K562 (cell line): ENCODE data around the gene PRELID3B. TPM values are rescaled to one million over a fixed set of nuclear protein-coding genes. Genes with fewer than 3 reads are reported as not detected.
A peak's percentile ranks its signal among the peaks of the same experiment; 100 is the strongest.

Experiments
- ATF6 ChIP-seq: sonication (generic); formaldehyde crosslinking; IDR thresholded peaks from 2 replicates; pipeline ENCODE4 v1.4.0; 2020; ENCODE audit warnings: mild to moderate bottlenecking, missing genetic modification reagents
- BMI1 ChIP-seq: fragments of 150-350 bp; IDR thresholded peaks from 2 replicates; pipeline ENCODE4 v1.6.1; 2014; ENCODE audit warnings: low read length
- FOXK2 ChIP-seq, 2 experiments: fragments of 450-650 bp; IDR thresholded peaks in 1 of 2; conservative IDR thresholded peaks in 1 of 2; 2 replicates each; pipeline ENCODE4 v1.6.1; 2016; ENCODE audit warnings: low read depth in 2 of 2, mild to moderate bottlenecking in 1 of 2
- NCOA4 ChIP-seq: fragments of 450-650 bp; IDR thresholded peaks from 2 replicates; pipeline ENCODE4 v1.6.1; 2018; ENCODE audit warnings: mild to moderate bottlenecking; ENCODE audit not compliant: partially characterized antibody
- POLR2G ChIP-seq: fragments of 200-400 bp; formaldehyde crosslinking; IDR thresholded peaks from 2 replicates; pipeline ENCODE4 v1.6.1; 2017; ENCODE audit warnings: low read depth, mild to moderate bottlenecking, antibody characterized with exemption, low read length, moderate library complexity
- RHOXF2B ChIP-seq: fragments of 250-450 bp; sonication (Bioruptor Pico); conservative IDR thresholded peaks from 2 replicates; pipeline ENCODE4 v1.5.1; 2021
- SMAD4 ChIP-seq: fragments of 250-450 bp; sonication (Bioruptor Pico); conservative IDR thresholded peaks from 2 replicates; pipeline ENCODE4 v1.8.0; 2021; ENCODE audit warnings: inconsistent platforms, mild to moderate bottlenecking, moderate library complexity
- TAL1 ChIP-seq: fragments of 450-650 bp; IDR thresholded peaks from 2 replicates; pipeline ENCODE4 v1.6.1; 2016; ENCODE audit warnings: mild to moderate bottlenecking
- TCF7 ChIP-seq: sonication (generic); IDR thresholded peaks from 2 replicates; pipeline ENCODE4 v1.6.1; 2016; ENCODE audit warnings: antibody characterized with exemption, borderline replicate concordance
- ZC3H4 ChIP-seq: sonication (generic); formaldehyde crosslinking; IDR thresholded peaks from 2 replicates; pipeline ENCODE4 v1.9.0; 2021; ENCODE audit warnings: missing genetic modification reagents, borderline replicate concordance
- ZNF57 ChIP-seq: fragments of 450-650 bp; formaldehyde crosslinking; IDR thresholded peaks from 2 replicates; pipeline ENCODE4 v1.4.0; 2020; ENCODE audit warnings: mild to moderate bottlenecking, moderate library complexity
- ZNF586 ChIP-seq: fragments of 450-650 bp; formaldehyde crosslinking; conservative IDR thresholded peaks from 2 replicates; pipeline ENCODE4 v1.4.0; 2020; ENCODE audit warnings: mild to moderate bottlenecking, moderate library complexity
- polyA plus RNA-seq, 8 experiments: library from polyadenylated mRNA; depleted of rRNA in 4 of 8; stranded (reverse) in 5 of 8; unstranded in 3 of 8; fragments of >200 nt; fragmentation: Nextera tagmentation in 2 of 8; fragmentation: Illumina TruSeq in 1 of 8; extraction: Ambion mirVana in 2 of 8; extraction: Trizol in 1 of 8; gene quantifications; 2 replicates each; pipeline versions ENCODE4 v1.2.1 to v1.2.3, GENCODE V29; 2011 to 2014; ENCODE audit warnings: inconsistent platforms in 1 of 8, missing spikeins in 1 of 8
- total RNA-seq, 7 experiments: library from RNA; depleted of rRNA in 6 of 7; stranded (reverse); fragments of >200 nt in 6 of 7; fragmentation: Illumina TruSeq in 2 of 7; extraction: Trizol in 2 of 7; gene quantifications; 2 replicates each; pipeline versions ENCODE4 v1.2.1 to v1.2.3, GENCODE V29; 2011 to 2021; ENCODE audit warnings: low replicate concordance in 1 of 7
- TF ChIP-seq, protein P1 (sequence below): fragments of 250-450 bp; sonication (Bioruptor Pico); IDR thresholded peaks from 2 replicates; pipeline ENCODE4 v1.8.0; 2021; ENCODE audit warnings: mild to moderate bottlenecking, moderate library complexity
- TF ChIP-seq, protein P2 (sequence below), 2 experiments: fragments of 450-650 bp; IDR thresholded peaks; 2 replicates each; pipeline ENCODE4 v1.6.1; 2016; ENCODE audit warnings: mild to moderate bottlenecking in 2 of 2, borderline replicate concordance in 1 of 2, low read depth in 1 of 2, moderate library complexity in 1 of 2
- TF ChIP-seq, protein P3 (sequence below): sonication (generic); formaldehyde crosslinking; IDR thresholded peaks from 2 replicates; pipeline ENCODE4 v1.8.0; 2022; ENCODE audit warnings: missing genetic modification reagents, mild to moderate bottlenecking, moderate library complexity, borderline replicate concordance

Gene PRELID3B
- total and polyA plus RNA-seq, 9 of the 15 experiments (the other 6 are each of a cell fraction or from before 2014, with no cell fraction given): 77.0 to 186 (median 101) TPM

DNA sequence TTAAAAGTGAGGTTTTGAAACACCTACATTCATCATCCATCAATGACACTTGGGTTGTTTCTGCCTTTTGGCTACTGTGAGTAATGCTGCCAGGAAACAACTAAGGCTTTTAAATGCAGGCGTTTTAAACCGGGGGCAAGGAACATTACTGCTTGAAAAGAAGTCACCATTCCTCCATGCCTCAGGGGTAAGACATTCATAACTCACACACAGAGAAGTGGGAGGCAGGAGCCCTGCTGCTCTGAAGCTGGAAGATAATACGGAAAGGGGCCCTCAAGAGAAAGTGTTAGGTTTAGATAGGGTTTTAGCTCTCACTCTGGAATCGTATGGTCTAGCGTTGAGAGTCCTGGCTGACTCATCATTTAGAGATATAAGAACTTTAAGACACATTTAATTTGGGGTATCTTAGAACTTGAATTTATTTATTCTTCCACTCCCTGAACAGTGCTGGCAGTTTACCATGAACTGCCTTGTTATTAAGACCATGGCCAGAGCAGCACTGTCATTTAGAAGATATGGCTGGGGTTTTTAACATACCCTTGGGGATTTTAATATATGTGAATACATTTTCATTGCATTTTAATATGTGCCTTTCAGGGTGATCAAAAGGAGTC lies 21.5 kb downstream of the PRELID3B start (continued):
- TF ChIP-seq ZNF586 (CRISPR knock-in tag): no peak
- TF ChIP-seq POLR2G: no peak
- no peak for TF ChIP-seq RHOXF2B (CRISPR knock-in tag)
- TF ChIP-seq SMAD4 (CRISPR knock-in tag): peak; percentile 60; the same call in 1 of the 2 replicates
- TF ChIP-seq, protein P1, sequence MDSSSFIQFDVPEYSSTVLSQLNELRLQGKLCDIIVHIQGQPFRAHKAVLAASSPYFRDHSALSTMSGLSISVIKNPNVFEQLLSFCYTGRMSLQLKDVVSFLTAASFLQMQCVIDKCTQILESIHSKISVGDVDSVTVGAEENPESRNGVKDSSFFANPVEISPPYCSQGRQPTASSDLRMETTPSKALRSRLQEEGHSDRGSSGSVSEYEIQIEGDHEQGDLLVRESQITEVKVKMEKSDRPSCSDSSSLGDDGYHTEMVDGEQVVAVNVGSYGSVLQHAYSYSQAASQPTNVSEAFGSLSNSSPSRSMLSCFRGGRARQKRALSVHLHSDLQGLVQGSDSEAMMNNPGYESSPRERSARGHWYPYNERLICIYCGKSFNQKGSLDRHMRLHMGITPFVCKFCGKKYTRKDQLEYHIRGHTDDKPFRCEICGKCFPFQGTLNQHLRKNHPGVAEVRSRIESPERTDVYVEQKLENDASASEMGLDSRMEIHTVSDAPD (CRISPR knock-in tag): no peak
- TF ChIP-seq ATF6 (CRISPR knock-in tag): no peak
- TF ChIP-seq BMI1: no peak
- TF ChIP-seq, protein P2, sequence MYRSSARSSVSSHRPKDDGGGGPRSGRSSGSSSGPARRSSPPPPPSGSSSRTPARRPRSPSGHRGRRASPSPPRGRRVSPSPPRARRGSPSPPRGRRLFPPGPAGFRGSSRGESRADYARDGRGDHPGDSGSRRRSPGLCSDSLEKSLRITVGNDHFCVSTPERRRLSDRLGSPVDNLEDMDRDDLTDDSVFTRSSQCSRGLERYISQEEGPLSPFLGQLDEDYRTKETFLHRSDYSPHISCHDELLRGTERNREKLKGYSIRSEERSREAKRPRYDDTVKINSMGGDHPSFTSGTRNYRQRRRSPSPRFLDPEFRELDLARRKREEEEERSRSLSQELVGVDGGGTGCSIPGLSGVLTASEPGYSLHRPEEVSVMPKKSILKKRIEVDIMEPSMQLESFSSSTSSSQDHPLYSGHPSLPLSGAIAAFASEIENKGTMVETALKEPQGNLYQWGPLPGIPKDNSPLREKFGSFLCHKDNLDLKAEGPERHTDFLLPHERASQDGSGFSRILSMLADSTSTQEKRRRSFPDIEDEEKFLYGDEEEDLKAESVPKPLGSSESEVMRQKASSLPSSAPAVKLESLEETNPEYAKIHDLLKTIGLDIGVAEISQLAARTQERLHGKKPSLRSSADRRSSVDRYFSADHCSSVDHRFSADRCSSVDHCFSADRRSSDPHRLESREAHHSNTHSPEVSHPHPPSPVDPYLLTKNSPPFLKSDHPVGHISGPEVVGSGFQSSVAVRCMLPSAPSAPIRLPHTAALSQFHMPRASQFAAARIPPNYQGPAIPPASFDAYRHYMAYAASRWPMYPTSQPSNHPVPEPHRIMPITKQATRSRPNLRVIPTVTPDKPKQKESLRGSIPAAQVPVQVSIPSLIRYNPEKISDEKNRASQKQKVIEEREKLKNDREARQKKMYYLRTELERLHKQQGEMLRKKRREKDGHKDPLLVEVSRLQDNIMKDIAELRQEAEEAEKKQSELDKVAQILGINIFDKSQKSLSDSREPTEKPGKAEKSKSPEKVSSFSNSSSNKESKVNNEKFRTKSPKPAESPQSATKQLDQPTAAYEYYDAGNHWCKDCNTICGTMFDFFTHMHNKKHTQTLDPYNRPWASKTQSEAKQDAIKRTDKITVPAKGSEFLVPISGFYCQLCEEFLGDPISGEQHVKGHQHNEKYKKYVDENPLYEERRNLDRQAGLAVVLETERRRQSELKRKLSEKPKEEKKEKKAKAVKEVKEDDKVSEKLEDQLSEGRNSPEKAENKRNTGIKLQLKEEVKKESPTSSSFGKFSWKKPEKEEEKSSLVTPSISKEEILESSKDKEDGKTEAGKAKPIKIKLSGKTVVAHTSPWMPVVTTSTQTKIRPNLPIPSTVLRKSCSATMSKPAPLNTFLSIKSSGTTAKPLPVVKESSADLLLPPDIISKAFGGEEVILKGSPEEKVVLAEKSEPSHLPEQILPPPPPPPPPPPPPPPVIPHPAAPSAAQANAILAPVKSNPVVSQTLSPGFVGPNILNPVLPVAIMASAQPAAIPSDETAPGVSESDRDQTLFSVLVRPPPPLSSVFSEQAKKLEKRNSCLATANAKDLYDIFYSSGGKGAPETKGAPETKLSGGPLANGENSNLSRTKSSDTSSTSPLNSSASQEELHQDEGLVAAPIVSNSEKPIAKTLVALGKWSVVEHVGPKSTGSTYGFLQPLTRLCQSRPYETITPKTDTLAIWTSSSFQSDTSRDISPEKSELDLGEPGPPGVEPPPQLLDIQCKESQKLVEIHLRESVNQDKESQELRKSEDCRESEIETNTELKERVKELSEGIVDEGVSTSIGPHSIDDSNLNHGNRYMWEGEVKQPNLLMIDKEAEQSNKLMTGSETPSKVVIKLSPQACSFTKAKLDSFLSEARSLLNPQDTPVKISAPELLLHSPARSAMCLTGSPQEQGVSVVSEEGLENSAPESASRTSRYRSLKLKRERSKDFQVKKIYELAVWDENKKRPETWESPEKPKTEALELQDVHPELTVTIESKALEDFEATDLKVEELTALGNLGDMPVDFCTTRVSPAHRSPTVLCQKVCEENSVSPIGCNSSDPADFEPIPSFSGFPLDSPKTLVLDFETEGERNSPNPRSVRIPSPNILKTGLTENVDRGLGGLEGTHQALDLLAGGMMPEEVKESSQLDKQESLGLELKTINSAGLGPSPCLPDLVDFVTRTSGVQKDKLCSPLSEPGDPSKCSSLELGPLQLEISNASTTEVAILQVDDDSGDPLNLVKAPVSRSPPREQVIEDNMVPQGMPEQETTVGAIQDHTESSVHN (IDR thresholded peaks at IDR 0.05; ENCODE audit: borderline replicate concordance in 1 of 2, low read depth in 1 of 2): no peak
- TF ChIP-seq NCOA4: no peak
- TF ChIP-seq TAL1: peak; percentile 98
- TF ChIP-seq, protein P3, sequence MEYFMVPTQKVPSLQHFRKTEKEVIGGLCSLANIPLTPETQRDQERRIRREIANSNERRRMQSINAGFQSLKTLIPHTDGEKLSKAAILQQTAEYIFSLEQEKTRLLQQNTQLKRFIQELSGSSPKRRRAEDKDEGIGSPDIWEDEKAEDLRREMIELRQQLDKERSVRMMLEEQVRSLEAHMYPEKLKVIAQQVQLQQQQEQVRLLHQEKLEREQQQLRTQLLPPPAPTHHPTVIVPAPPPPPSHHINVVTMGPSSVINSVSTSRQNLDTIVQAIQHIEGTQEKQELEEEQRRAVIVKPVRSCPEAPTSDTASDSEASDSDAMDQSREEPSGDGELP (CRISPR knock-in tag): no peak
- TF ChIP-seq ZNF57 (CRISPR knock-in tag): no peak
- TF ChIP-seq FOXK2 (conservative IDR thresholded peaks at IDR 0.05 in 1 of 2, IDR thresholded peaks at IDR 0.05 in 1 of 2; ENCODE audit: low read depth in 2 of 2): peak in 1 of 2 experiments; percentile 21; a peak in 1 of 4 replicates
- TF ChIP-seq TCF7: no peak
- TF ChIP-seq ZC3H4: no peak
